ENCODE data around the gene INPP5A. TPM values are rescaled to one million over a fixed set of nuclear protein-coding genes. Genes with fewer than 3 reads are reported as not detected.

Gene INPP5A
- total and polyA plus RNA-seq, 10 donors: 11.1 to 41.3 (median 30.8) TPM

GRCh38 chr10:132499367-132499685, 38.3 kb upstream of the INPP5A start:
- peak; percentile 53 for DNase-seq
- H3K27me3 ChIP-seq (replicated peaks in 1 of 7): peaks cover 0 to 23% (median 0%) of the 10 kb centered on the region in 7 donors

GRCh38 chr10:132500781-132501415, 36.7 kb upstream of the INPP5A start:
- WGBS, 5 donors: 79 to 92% (median 89%) methylated on average over 14 of the region's 14 CpGs
- H3K27me3 ChIP-seq (replicated peaks in 1 of 7): peaks cover 0 to 23% (median 0%) of the 10 kb centered on the region in 7 donors
- intact Hi-C loops (cut with DNase I; ENCODE audit: low total_unique reads): no loop called here
- TF ChIP-seq POLR2A (IDR thresholded peaks at IDR 0.05) (no peak), POLR2AphosphoS5 (IDR thresholded peaks at IDR 0.05) (no peak), CTCF (IDR thresholded peaks at IDR 0.05 in 8 of 11, conservative IDR thresholded peaks at IDR 0.05 in 3 of 11) (no peak)
- DNase-seq: peak; percentile 29
- H3K4me3 ChIP-seq: no peak overlapping the region
- H3K9me3 ChIP-seq: no peaks in the 10 kb centered on the region
- peaks cover 0 to 6% (median 0%) of the 10 kb centered on the region in 6 donors for H3K4me1 ChIP-seq
- H3K27ac ChIP-seq: no peak overlapping the region
- no peaks in the 10 kb centered on the region for H3K36me3 ChIP-seq

More at GRCh38 chr10:132499367-132499685, 38.3 kb upstream of the INPP5A start:
- Histone ChIP-seq H3K36me3 (no peaks in the 10 kb centered on the region), H3K27ac (no peak overlapping the region), H3K9me3 (no peaks in the 10 kb centered on the region), H3K4me3 (no peak overlapping the region), H3K4me1 (peaks cover 0 to 12% (median 0%) of the 10 kb centered on the region in 6 donors)
- intact Hi-C loops (cut with DNase I; ENCODE audit: low total_unique reads): no loop called here
- TF ChIP-seq POLR2A (IDR thresholded peaks at IDR 0.05) (no peak), POLR2AphosphoS5 (IDR thresholded peaks at IDR 0.05) (no peak), CTCF (IDR thresholded peaks at IDR 0.05 in 8 of 11, conservative IDR thresholded peaks at IDR 0.05 in 3 of 11) (no peak)
- WGBS, 5 donors: 80 to 92% (median 87%) methylated on average over 8 to 10 of the region's 10 CpGs

GRCh38 chr10:132502544-132503300, 34.9 kb upstream of the INPP5A start:
- Histone ChIP-seq H3K36me3 (no peaks in the 10 kb centered on the region), H3K9me3 (no peaks in the 10 kb centered on the region), H3K27ac (no peak overlapping the region), H3K4me3 (no peak overlapping the region), H3K4me1 (peaks cover 0 to 8% (median 0%) of the 10 kb centered on the region in 6 donors), H3K27me3 (replicated peaks in 1 of 7) (peaks cover 0 to 11% (median 0%) of the 10 kb centered on the region in 7 donors)
- 81 to 84% (median 83%) methylated on average over 31 to 32 of the region's 32 CpGs for WGBS, 5 donors
- TF ChIP-seq CTCF (IDR thresholded peaks at IDR 0.05 in 8 of 11, conservative IDR thresholded peaks at IDR 0.05 in 3 of 11) (no peak), POLR2AphosphoS5 (IDR thresholded peaks at IDR 0.05) (no peak), POLR2A (IDR thresholded peaks at IDR 0.05) (no peak)
- intact Hi-C loops (cut with DNase I; ENCODE audit: low total_unique reads): no loop called here
- peak; percentile 62 for DNase-seq
